ENCODE measurements around the gene ATP11C. TPM values are rescaled to one million over a fixed set of nuclear protein-coding genes. Genes with fewer than 3 reads are reported as not detected.

ATP11C gene
- total RNA-seq, 2 donors from 2014 or later: 9.1 to 15.3 TPM

DNA sequence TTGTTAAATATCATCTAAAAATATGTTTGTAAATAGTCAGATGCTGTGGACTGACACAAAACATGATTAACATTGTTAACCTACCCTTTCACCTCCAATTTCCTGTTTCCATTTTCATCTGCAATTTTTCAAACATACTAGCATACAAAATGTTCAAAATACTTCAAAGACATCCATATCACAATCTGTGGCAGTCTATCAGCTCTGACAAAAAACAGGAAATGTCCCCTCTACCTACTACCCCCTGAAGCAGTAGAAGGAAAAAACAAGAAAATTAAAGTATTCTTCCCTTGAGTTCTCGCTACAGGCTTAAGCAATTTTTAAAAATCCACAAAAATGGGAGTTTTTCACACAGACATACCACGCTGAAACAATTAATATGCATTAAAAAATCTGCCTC is 116.6 kb downstream of the ATP11C start:
- Histone ChIP-seq H3K4me1 (no peaks in the 10 kb centered on the region), H3K27ac (no peak overlapping the region), H3K9ac (ENCODE audit: low read depth in 2 of 2, low read length in 2 of 2) (no peak overlapping the region), H3K9me3 (no peaks in the 10 kb centered on the region), H3K4me3 (no peak overlapping the region), H3K36me3 (no peaks in the 10 kb centered on the region), H3K27me3 (no peaks in the 10 kb centered on the region)
- TF ChIP-seq, protein P1, sequence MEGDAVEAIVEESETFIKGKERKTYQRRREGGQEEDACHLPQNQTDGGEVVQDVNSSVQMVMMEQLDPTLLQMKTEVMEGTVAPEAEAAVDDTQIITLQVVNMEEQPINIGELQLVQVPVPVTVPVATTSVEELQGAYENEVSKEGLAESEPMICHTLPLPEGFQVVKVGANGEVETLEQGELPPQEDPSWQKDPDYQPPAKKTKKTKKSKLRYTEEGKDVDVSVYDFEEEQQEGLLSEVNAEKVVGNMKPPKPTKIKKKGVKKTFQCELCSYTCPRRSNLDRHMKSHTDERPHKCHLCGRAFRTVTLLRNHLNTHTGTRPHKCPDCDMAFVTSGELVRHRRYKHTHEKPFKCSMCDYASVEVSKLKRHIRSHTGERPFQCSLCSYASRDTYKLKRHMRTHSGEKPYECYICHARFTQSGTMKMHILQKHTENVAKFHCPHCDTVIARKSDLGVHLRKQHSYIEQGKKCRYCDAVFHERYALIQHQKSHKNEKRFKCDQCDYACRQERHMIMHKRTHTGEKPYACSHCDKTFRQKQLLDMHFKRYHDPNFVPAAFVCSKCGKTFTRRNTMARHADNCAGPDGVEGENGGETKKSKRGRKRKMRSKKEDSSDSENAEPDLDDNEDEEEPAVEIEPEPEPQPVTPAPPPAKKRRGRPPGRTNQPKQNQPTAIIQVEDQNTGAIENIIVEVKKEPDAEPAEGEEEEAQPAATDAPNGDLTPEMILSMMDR (IDR thresholded peaks at IDR 0.05): no peak
- no peak for DNase-seq
- intact Hi-C loops (cut with DNase I): no loop called here

DNA sequence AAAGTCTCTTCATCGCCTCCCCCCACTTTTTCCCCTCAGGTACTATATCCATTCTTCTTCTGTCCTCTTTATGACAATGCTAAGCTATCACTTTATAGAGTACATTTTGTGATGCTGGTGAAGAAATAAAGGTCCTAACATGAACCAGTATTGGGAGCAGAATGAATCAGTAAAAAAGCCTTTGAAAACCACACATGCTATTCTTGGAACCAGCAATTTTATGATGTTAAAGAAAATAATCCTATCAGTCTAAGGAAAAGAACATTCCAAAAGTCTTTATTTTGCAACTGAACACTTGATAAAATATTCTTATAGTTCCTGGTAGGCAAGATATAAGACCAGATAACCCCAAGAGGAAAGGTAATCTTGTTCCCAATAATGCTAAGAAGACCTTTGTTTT is 117.1 kb downstream of the ATP11C start:
- Histone ChIP-seq H3K27ac (no peak overlapping the region), H3K9ac (ENCODE audit: low read depth in 2 of 2, low read length in 2 of 2) (no peak overlapping the region), H3K36me3 (no peaks in the 10 kb centered on the region), H3K9me3 (no peaks in the 10 kb centered on the region), H3K4me1 (no peaks in the 10 kb centered on the region), H3K4me3 (no peak overlapping the region), H3K27me3 (no peaks in the 10 kb centered on the region)
- no peak for DNase-seq
- TF ChIP-seq, protein P1 (IDR thresholded peaks at IDR 0.05): no peak
- intact Hi-C loops (cut with DNase I): no loop called here

- no peak overlapping the region for H3K9ac ChIP-seq (ENCODE audit: low read depth in 2 of 2, low read length in 2 of 2)
- no peaks in the 10 kb centered on the region for H3K36me3 ChIP-seq
- no peak overlapping the region for H3K27ac ChIP-seq
- H3K4me3 ChIP-seq: no peak overlapping the region
- no peaks in the 10 kb centered on the region for H3K27me3 ChIP-seq
- H3K9me3 ChIP-seq: no peaks in the 10 kb centered on the region
- no peak for DNase-seq
- no peaks in the 10 kb centered on the region for H3K4me1 ChIP-seq
- TF ChIP-seq, protein P1 (IDR thresholded peaks at IDR 0.05): no peak
- intact Hi-C loops (cut with DNase I): no loop called here
These were observed 120.8 kb downstream of the ATP11C start for GRCh38 chrX:139811942-139812629.

- TF ChIP-seq, protein P1 (IDR thresholded peaks at IDR 0.05): no peak
- H3K27me3 ChIP-seq: no peaks in the 10 kb centered on the region
- no peak overlapping the region for H3K9ac ChIP-seq (ENCODE audit: low read depth in 2 of 2, low read length in 2 of 2)
- intact Hi-C loops (cut with DNase I): no loop called here
- no peak for DNase-seq
- H3K36me3 ChIP-seq: no peaks in the 10 kb centered on the region
- H3K4me3 ChIP-seq: no peak overlapping the region
- H3K27ac ChIP-seq: no peak overlapping the region
- H3K4me1 ChIP-seq: no peaks in the 10 kb centered on the region
- no peaks in the 10 kb centered on the region for H3K9me3 ChIP-seq
These were observed 128.4 kb downstream of the ATP11C start for GRCh38 chrX:139804482-139804881.

- H3K4me1 ChIP-seq: no peaks in the 10 kb centered on the region
These were observed 129.6 kb downstream of the ATP11C start for GRCh38 chrX:139803224-139803623.

More at GRCh38 chrX:139803224-139803623, 129.6 kb downstream of the ATP11C start:
- DNase-seq: no peak
- Histone ChIP-seq H3K4me3 (no peak overlapping the region), H3K9me3 (no peaks in the 10 kb centered on the region), H3K27ac (no peak overlapping the region), H3K36me3 (no peaks in the 10 kb centered on the region), H3K9ac (ENCODE audit: low read depth in 2 of 2, low read length in 2 of 2) (no peak overlapping the region), H3K27me3 (no peaks in the 10 kb centered on the region)
- TF ChIP-seq, protein P1 (IDR thresholded peaks at IDR 0.05): no peak
- intact Hi-C loops (cut with DNase I): no loop called here

Data from colonic mucosa (tissue), 4 donors.